Measurements from ENCODE around the gene F5.

The F5 gene

GRCh38 chr1:169475806-169476387 lies 110.4 kb downstream of the F5 start:
- DNase-seq: no peak

GRCh38 chr1:169474302-169474995 lies 111.8 kb downstream of the F5 start:
- DNase-seq: no peak

- peak; percentile 6 for DNase-seq
These were observed 112.9 kb downstream of the F5 start for GRCh38 chr1:169473347-169473746.

DNA sequence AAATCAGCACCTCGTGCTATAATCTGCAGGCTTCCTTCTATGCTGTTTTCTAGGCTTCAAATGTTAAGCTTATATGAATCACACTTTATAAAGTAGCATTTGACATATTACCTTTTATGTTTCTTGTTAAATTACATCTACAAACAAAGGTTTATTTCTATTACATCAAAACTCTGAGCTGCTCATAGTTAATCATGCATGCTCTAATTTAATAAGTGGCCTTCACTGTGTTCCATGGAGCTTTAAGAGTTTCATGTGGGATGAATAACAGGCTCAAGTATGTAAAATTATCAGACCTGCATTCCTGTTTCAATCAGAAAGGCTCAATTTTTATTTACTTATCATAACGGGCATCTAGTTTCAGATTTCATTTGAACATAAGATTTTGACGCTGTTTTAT lies 113.5 kb downstream of the F5 start:
- DNase-seq: no peak

- no peak for DNase-seq
These were observed 117.3 kb downstream of the F5 start for GRCh38 chr1:169468982-169469381.

DNA sequence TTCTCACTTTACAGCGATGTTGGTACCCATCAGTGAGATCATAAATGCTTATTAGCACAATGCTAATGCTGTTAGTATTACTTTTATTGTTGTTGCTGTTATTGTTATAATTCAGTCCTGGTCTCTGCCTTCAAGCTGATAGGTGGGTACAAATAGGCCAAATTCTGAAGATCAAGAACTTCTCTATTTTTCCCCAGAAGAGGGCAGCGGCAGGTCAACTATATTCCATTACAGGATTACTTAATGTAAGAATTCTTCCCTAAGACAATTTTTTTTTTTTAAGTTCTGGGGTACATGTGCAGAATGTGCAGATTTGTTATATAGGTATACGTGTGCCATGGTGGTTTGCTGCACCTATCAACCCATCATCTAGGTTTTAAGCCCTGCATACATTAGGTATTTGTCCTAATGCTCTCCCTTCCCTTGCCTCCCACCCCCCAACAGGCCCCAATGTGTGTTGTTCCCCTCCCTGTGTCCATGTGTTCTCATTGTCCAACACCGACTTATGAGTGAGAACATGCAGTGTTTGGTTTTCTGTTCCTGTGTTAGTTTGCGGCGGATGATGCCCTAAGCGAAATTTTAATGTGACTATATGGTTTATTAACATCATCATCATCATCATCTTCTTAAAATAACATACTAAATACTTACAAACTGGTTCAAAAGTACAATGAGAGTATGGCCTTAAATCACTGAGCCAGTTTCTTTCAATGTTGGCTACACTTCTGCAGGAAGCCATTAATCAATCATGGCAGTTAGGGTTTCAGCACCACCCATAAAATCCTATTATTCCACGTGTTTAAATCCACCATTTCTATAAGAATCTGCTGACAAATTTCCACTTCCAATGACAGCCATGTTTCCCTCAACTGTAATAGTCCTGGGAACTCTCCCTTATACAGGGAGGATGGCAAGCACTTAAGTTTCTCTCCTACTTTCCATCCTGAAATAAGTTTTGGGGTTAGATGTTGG lies 119.7 kb downstream of the F5 start:
- DNase-seq: no peak

DNA sequence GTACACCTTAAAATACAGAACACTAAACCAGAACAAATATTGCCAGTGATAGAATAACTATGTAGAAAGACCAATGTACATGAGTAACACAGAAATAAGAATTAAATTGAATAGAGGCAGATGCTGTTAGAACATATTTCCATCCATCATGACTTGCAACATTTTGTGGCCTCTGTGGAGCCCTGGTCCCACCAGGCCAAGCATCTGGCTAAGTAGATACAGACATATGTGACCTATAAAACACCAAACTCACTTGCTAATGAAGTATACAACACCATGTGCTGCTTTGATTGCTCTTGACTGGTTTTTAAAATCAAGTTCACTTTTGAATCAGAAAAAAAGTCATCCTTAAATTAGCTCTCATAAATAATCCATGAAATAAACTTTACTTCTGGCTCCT lies 121.0 kb downstream of the F5 start:
- DNase-seq: no peak
